H1 (cell line): ENCODE data around the gene PACSIN1. TPM values are rescaled to one million over a fixed set of nuclear protein-coding genes. Genes with fewer than 3 reads are reported as not detected.

ENCODE experiments used
- CTCF ChIA-PET: fragments of 300-600 bp; sonication (Branson Sonifier 250); formaldehyde crosslinking; loops from one replicate; lab custom pipeline; 2021; ENCODE audit not compliant: partially characterized antibody; lab: Charles Lee
- POLR2A ChIA-PET: fragments of 300-600 bp; sonication (Branson Sonifier 250); formaldehyde crosslinking; loops from one replicate; lab custom pipeline; 2021; ENCODE audit warnings: inconsistent platforms; ENCODE audit not compliant: partially characterized antibody; lab: Charles Lee
- DNase-seq, 2 experiments: peaks; one replicate each; pipeline versions ENCODE4 v3.0.0 to v3.0.0-alpha.2; 2010 to 2022; ENCODE audit warnings: low spot score in 2 of 2, low read depth in 1 of 2, mixed read lengths in 1 of 2
- FAIRE-seq: peaks from 2 replicates; lab custom pipeline; 2011; peaks lifted over from hg19 to GRCh38; lab: Jason Lieb, UNC
- H2AFZ ChIP-seq: 2 replicates; pipeline ENCODE4 v1.8.1; 2012; ENCODE audit warnings: low read length, inconsistent platforms
- H2AK5ac ChIP-seq: 2 replicates; pipeline ENCODE4 v1.6.1; 2013; ENCODE audit warnings: low read depth, low read length
- H2BK120ac ChIP-seq: replicated peaks from 2 replicates; pipeline ENCODE3; 2013; ENCODE audit warnings: low read depth, low read length, inconsistent platforms
- H2BK12ac ChIP-seq: 2 replicates; pipeline ENCODE4 v1.6.1; 2013; ENCODE audit warnings: low read depth, low read length
- H2BK15ac ChIP-seq: 2 replicates; pipeline ENCODE4 v1.6.1; 2013; ENCODE audit warnings: low read length
- H2BK20ac ChIP-seq: 2 replicates; pipeline ENCODE4 v1.6.1; 2013; ENCODE audit warnings: low read length
- H2BK5ac ChIP-seq: 2 replicates; pipeline ENCODE4 v1.6.1; 2013; ENCODE audit warnings: low read depth, low read length
- H3K14ac ChIP-seq: 2 replicates; pipeline ENCODE4 v1.6.1; 2013; ENCODE audit warnings: inconsistent platforms; ENCODE audit not compliant: insufficient read length
- H3K18ac ChIP-seq: 2 replicates; pipeline ENCODE4 v1.6.1; 2013; ENCODE audit warnings: low read length; ENCODE audit errors: extremely low read depth
- H3K23ac ChIP-seq: 2 replicates; pipeline ENCODE4 v1.6.1; 2013; ENCODE audit warnings: inconsistent platforms; ENCODE audit not compliant: insufficient read length
- H3K23me2 ChIP-seq: 2 replicates; pipeline ENCODE4 v1.6.1; 2013; ENCODE audit warnings: low read depth, low read length
- H3K27ac ChIP-seq: 2 replicates; pipeline ENCODE4 v1.6.1; 2011; ENCODE audit warnings: low read depth, low read length, inconsistent platforms
- H3K27me3 ChIP-seq, 4 experiments: replicated peaks in 1 of 4; 1 replicate in 1 of 4; 2 replicates in 3 of 4; pipeline versions ENCODE4 v1.6.1 to v1.8.1; 2011 to 2013; ENCODE audit warnings: low read length in 3 of 4, mild to moderate bottlenecking in 3 of 4, inconsistent platforms in 2 of 4, mixed read lengths in 2 of 4, moderate library complexity in 1 of 4; ENCODE audit not compliant: control insufficient read depth in 3 of 4, insufficient read depth in 3 of 4; ENCODE audit errors: extremely low read depth in 1 of 4
- H3K36me3 ChIP-seq, 4 experiments: 2 replicates each; pipeline versions ENCODE4 v1.6.1 to v1.8.1; 2011 to 2013; ENCODE audit warnings: mild to moderate bottlenecking in 4 of 4, low read length in 3 of 4, moderate library complexity in 2 of 4, control low read depth in 1 of 4, inconsistent platforms in 1 of 4; ENCODE audit not compliant: insufficient read depth in 4 of 4, control insufficient read depth in 2 of 4
- H3K4ac ChIP-seq: replicated peaks from 2 replicates; pipeline ENCODE3; 2013; ENCODE audit warnings: low read length, low read depth, mixed read lengths, inconsistent platforms; ENCODE audit not compliant: insufficient read length
- H3K4me1 ChIP-seq, 4 experiments: replicated peaks in 1 of 4; 1 replicate in 1 of 4; 2 replicates in 3 of 4; pipeline versions ENCODE4 v1.6.1 to v1.8.1; 2011 to 2013; ENCODE audit warnings: low read length in 3 of 4, inconsistent platforms in 2 of 4, mixed read lengths in 1 of 4; ENCODE audit not compliant: insufficient read depth in 4 of 4, control insufficient read depth in 3 of 4
- H3K4me2 ChIP-seq, 2 experiments: 2 replicates each; pipeline versions ENCODE4 v1.6.1 to v1.8.1; 2011 to 2013; ENCODE audit warnings: low read depth in 2 of 2, low read length in 2 of 2, control low read depth in 1 of 2, inconsistent platforms in 1 of 2, mild to moderate bottlenecking in 1 of 2; ENCODE audit not compliant: insufficient read depth in 1 of 2
- H3K4me3 ChIP-seq, 4 experiments: fragments of 200-600, 300-600 bp in 1 of 4; sonication (generic), shearing (Covaris generic), sonication (Bioruptor Twin) in 1 of 4; 2 replicates each; pipeline versions ENCODE4 v1.5.1 to v1.8.1; 2011 to 2016; ENCODE audit warnings: low read length in 4 of 4, low read depth in 3 of 4, control low read depth in 2 of 4, inconsistent platforms in 2 of 4, mild to moderate bottlenecking in 2 of 4, mixed read lengths in 1 of 4, moderate library complexity in 1 of 4; ENCODE audit not compliant: insufficient read depth in 2 of 4; ENCODE audit errors: extremely low read depth in 1 of 4
- H3K56ac ChIP-seq: replicated peaks from 2 replicates; pipeline ENCODE3; 2013; ENCODE audit warnings: low read depth, mild to moderate bottlenecking, mixed read lengths, low read length, inconsistent platforms; ENCODE audit not compliant: insufficient read length
- H3K79me1 ChIP-seq: 2 replicates; pipeline ENCODE4 v1.6.1; 2013; ENCODE audit warnings: low read depth, low read length, control low read depth
- H3K79me2 ChIP-seq, 2 experiments: 2 replicates each; pipeline versions ENCODE4 v1.6.1 to v1.8.1; 2012 to 2013; ENCODE audit warnings: low read length in 2 of 2, mild to moderate bottlenecking in 2 of 2, inconsistent platforms in 1 of 2; ENCODE audit not compliant: insufficient read depth in 2 of 2, control insufficient read depth in 1 of 2
- H3K9ac ChIP-seq, 4 experiments: replicated peaks in 1 of 4; 1 replicate in 1 of 4; 2 replicates in 3 of 4; pipeline versions ENCODE4 v1.6.1 to v1.8.1; 2011 to 2013; ENCODE audit warnings: low read depth in 3 of 4, low read length in 3 of 4, control low read depth in 2 of 4, mild to moderate bottlenecking in 2 of 4, moderate library complexity in 2 of 4, inconsistent platforms in 1 of 4; ENCODE audit errors: extremely low read depth in 1 of 4
- H3K9me3 ChIP-seq, 2 experiments: 2 replicates each; pipeline versions ENCODE4 v1.6.1 to v1.8.1; 2012 to 2013; ENCODE audit warnings: mild to moderate bottlenecking in 2 of 2, moderate library complexity in 2 of 2, control low read depth in 1 of 2, inconsistent platforms in 1 of 2, low read depth in 1 of 2, low read length in 1 of 2, mixed read lengths in 1 of 2; ENCODE audit not compliant: insufficient read depth in 2 of 2
- H4K20me1 ChIP-seq, 2 experiments: replicated peaks in 1 of 2; 2 replicates each; pipeline versions ENCODE3 to v1.8.1; 2011 to 2013; ENCODE audit warnings: inconsistent platforms in 2 of 2, low read length in 2 of 2, mild to moderate bottlenecking in 1 of 2; ENCODE audit not compliant: insufficient read depth in 2 of 2, control insufficient read depth in 1 of 2
- H4K5ac ChIP-seq: 2 replicates; pipeline ENCODE4 v1.6.1; 2013; ENCODE audit warnings: low read length, low read depth, mixed read lengths, inconsistent platforms; ENCODE audit not compliant: insufficient read length
- H4K8ac ChIP-seq: 2 replicates; pipeline ENCODE4 v1.8.0; 2013; ENCODE audit warnings: mild to moderate bottlenecking, moderate library complexity, low read length, inconsistent platforms; ENCODE audit not compliant: insufficient read depth; ENCODE audit errors: extremely low read depth
- H4K91ac ChIP-seq: replicated peaks from 2 replicates; pipeline ENCODE3; 2013; ENCODE audit warnings: low read length, mixed read lengths, inconsistent platforms; ENCODE audit not compliant: insufficient read length
- CREB1 ChIP-seq: IDR thresholded peaks from 2 replicates; pipeline ENCODE4 v1.6.1; 2012; ENCODE audit warnings: inconsistent platforms
- KDM4A ChIP-seq: IDR thresholded peaks from one replicate; pipeline ENCODE4 v1.7.1; 2012; ENCODE audit warnings: low read depth, mild to moderate bottlenecking, moderate library complexity, low read length, inconsistent platforms; ENCODE audit not compliant: severe bottlenecking
- MAX ChIP-seq: IDR thresholded peaks from 2 replicates; pipeline ENCODE4 v1.6.1; 2012; ENCODE audit warnings: inconsistent platforms
- NRF1 ChIP-seq: IDR thresholded peaks from 2 replicates; pipeline ENCODE4 v1.6.1; 2011; ENCODE audit warnings: mild to moderate bottlenecking, low read depth, low read length, improper control_type of control experiment
- SUZ12 ChIP-seq: fragments of 200-600 bp; sonication (generic); IDR thresholded peaks from 2 replicates; pipeline ENCODE4 v1.6.1; 2012; ENCODE audit warnings: mild to moderate bottlenecking, inconsistent platforms, low read length, moderate library complexity, mixed read lengths
- WGBS, 2 experiments: shearing (Covaris generic) in 1 of 2; methylation state at CpG; one replicate each; pipeline versions ENCODE4 v1.1.6 to v1.1.7; 2013 to 2015; ENCODE audit warnings: low lambda C conversion rate in 2 of 2, mixed read lengths in 2 of 2, inconsistent platforms in 1 of 2, low coverage in 1 of 2, missing lambda C conversion rate in 1 of 2; ENCODE audit not compliant: insufficient replicate concordance in 2 of 2, insufficient coverage in 1 of 2, insufficient read length in 1 of 2; ENCODE audit errors: extremely low coverage in 1 of 2, missing lambda C conversion rate in 1 of 2; 5-methylcytosine and 5-hydroxymethylcytosine counted together
- long read RNA-seq, 2 experiments: library from RNA in 1 of 2; library from capped mRNA in 1 of 2; stranded (forward); transcript quantifications; one replicate each; pipeline ENCODE4 v2.0.0, GENCODE V29; 2021; ENCODE audit warnings: inconsistent platforms in 1 of 2
- polyA minus RNA-seq, 3 experiments: library from RNA; depleted of rRNA, polyadenylated mRNA; stranded (reverse); fragments of >200 nt; gene quantifications; 1 replicate in 2 of 3; 2 replicates in 1 of 3; pipeline ENCODE4 v1.2.3, GENCODE V29; 2011
- polyA plus RNA-seq, 7 experiments: library from polyadenylated mRNA; depleted of rRNA in 3 of 7; stranded (reverse) in 5 of 7; unstranded in 2 of 7; fragments of >200 nt in 5 of 7; fragments of 200-250 nt in 2 of 7; gene quantifications; 1 replicate in 5 of 7; 2 replicates in 1 of 7; 4 replicates in 1 of 7; pipeline versions ENCODE4 v1.2.1 to v1.2.3, GENCODE V29; 2011 to 2013; ENCODE audit warnings: missing spikeins in 2 of 7, mixed read lengths in 2 of 7
- total RNA-seq: library from RNA; stranded (reverse); fragmentation: NEBNext Ultra II Directional; extraction: Animal tissue kit (Norgen Biotek cat#: 25700); gene quantifications from 2 replicates; pipeline ENCODE4 v1.2.1, GENCODE V29; 2021
- TF ChIP-seq, protein P1 (sequence below): IDR thresholded peaks from 2 replicates; pipeline ENCODE4 v1.6.1; 2012; ENCODE audit warnings: inconsistent platforms

Gene PACSIN1, protein sequence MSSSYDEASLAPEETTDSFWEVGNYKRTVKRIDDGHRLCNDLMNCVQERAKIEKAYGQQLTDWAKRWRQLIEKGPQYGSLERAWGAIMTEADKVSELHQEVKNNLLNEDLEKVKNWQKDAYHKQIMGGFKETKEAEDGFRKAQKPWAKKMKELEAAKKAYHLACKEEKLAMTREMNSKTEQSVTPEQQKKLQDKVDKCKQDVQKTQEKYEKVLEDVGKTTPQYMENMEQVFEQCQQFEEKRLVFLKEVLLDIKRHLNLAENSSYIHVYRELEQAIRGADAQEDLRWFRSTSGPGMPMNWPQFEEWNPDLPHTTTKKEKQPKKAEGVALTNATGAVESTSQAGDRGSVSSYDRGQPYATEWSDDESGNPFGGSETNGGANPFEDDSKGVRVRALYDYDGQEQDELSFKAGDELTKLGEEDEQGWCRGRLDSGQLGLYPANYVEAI
- total RNA-seq (10.5 and 11.1 TPM in 2 replicates), polyA plus RNA-seq (2011; rRNA removed) (5.9 and 7.9 TPM in 2 replicates), polyA minus RNA-seq (2011; rRNA and poly(A)+ RNA removed) (2.5 and 3.7 TPM in 2 replicates)
- polyA plus RNA-seq (2011; cell fraction: cytosol; rRNA removed), result 5.5 TPM
- polyA plus RNA-seq (2011; cell fraction: nucleus; rRNA removed), result 16.7 TPM
- polyA plus RNA-seq (2012, experiment 1 of 2), result 5.7 to 10.1 TPM (median 8.0 TPM) in 4 replicates
- 5.1 TPM for polyA plus RNA-seq (2012, experiment 2 of 2)
- 5.9 TPM for polyA plus RNA-seq (2013, experiment 1 of 2)
- 6.1 TPM for polyA plus RNA-seq (2013, experiment 2 of 2)
- polyA minus RNA-seq (2011; cell fraction: cytosol; rRNA and poly(A)+ RNA removed), result 3.4 TPM
- 2.8 TPM for polyA minus RNA-seq (2011; cell fraction: nucleus; rRNA and poly(A)+ RNA removed)
- long read RNA-seq, experiment 1, partial matches to known transcripts, result 0 of 11 reads
- long read RNA-seq, experiment 1, other reads (novel, unspliced or antisense), result 11 of 11 reads
- long read RNA-seq, experiment 2, partial matches to known transcripts, result 0 of 3 reads
- long read RNA-seq, experiment 2, other reads (novel, unspliced or antisense), result 3 of 3 reads

DNA sequence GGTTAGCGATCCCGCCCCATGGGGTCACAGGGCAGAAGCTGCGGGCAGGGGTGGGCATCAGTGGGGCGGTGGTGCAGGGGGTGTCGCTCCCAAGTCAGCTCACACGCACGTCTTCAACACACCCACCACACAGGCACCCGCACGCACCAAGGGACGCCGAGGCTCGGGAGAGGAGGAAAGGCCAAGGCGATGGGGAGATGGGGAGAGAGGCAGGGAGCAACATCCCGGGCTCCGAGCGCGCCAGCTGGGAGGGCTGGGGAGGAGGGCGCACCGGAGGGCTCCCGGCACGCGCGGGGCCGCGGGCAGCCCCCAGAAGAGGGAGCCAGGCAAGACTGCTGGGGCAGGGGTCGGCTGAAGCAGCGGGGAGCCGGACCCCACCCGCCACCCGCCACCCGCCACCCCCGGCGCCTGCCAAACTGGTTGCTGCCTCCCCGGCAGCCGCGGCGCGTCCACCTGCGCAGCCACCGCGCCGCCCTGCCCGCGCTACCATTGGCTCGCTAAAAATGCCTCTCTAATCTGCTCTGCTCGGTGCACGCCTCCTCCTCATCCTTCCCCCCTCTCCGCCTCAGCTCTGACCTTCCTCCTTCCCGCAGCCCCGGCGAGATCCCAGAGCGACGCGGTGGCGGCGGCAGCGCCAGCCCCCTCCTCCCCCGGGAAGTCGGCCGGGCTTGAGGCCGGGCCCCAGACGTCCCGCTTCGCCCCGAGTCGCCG is at the start of gene PACSIN1:
Gene PACSIN1 (plus strand): TSS at position 546 of the 711 bp plus-strand sequence. CDS start 60,230 bp downstream, outside the sequence.
- Histone ChIP-seq H4K5ac (peak within 1 kb of the TSS; percentile 16), H2BK120ac (no peak within 1 kb of the TSS), H3K4me1 (peaks cover 0 to 13% (median 8%) of the 10 kb centered on the region in 4 experiments; a peak in 6 of 7 replicates), H3K4ac (no peak within 1 kb of the TSS), H2BK20ac (no peak within 1 kb of the TSS), H3K4me2 (peak within 1 kb of the TSS; percentile 76 to 100), H3K27me3 (peaks cover 0 to 11% (median 8%) of the 10 kb centered on the region in 4 experiments; a peak in 4 of 7 replicates), H2BK12ac (peak within 1 kb of the TSS; percentile 55; the same call in 1 of the 2 replicates), H3K14ac (no peak within 1 kb of the TSS), H2AFZ (peak within 1 kb of the TSS; percentile 94), H3K23ac (no peak within 1 kb of the TSS), H4K20me1 (no peaks in the 10 kb centered on the region), H4K91ac (no peak within 1 kb of the TSS), H3K23me2 (peaks cover 14% of the 10 kb centered on the region), H2BK15ac (0 out of 2 replicates have a peak within 1 kb of the TSS, but pooled peaks have one; percentile 46), H3K4me3 (peak within 1 kb of the TSS; percentile 56 to 98 (median 64)), H3K79me1 (no peaks in the 10 kb centered on the region), H3K27ac (no peak within 1 kb of the TSS), H3K36me3 (no peaks in the 10 kb centered on the region), H3K56ac (peak within 1 kb of the TSS; percentile 51), H3K18ac (peak within 1 kb of the TSS; percentile 60), H3K9me3 (no peaks in the 10 kb centered on the region), H3K79me2 (no peaks in the 10 kb centered on the region), H4K8ac (peak within 1 kb of the TSS; percentile 82), H3K9ac (peak within 1 kb of the TSS in 1 of 4 experiments; percentile 33; a peak in 2 of 7 replicates), H2AK5ac (no peak within 1 kb of the TSS), H2BK5ac (no peak within 1 kb of the TSS)
- DNase-seq (peak in 1 of 2 experiments; percentile 77), FAIRE-seq (no peak)
- WGBS, 2 experiments, result 4% methylated on average over 32 of the region's 67 CpGs; no CpG with 5 or more reads in 1 of the 2 experiments
- ChIA-PET POLR2A (interaction anchor here (0.9 to 2.9 kb wide), 7 partner anchors 9 to 115 kb away, joined by 3 to 11 read pairs (median 4); no protein-coding TSS in a partner anchor), CTCF (interaction anchor here (0.6 to 13.0 kb wide), 9 partner anchors 8 to 555 kb away, joined by 3 to 213 read pairs (median 3); partner anchors contain the start of gene SMIM29)
- TF ChIP-seq NRF1 (peak; percentile 28), MAX (peak; percentile 46), SUZ12 (no peak), KDM4A (peak; percentile 45), CREB1 (peak; percentile 70)
- TF ChIP-seq, protein P1, sequence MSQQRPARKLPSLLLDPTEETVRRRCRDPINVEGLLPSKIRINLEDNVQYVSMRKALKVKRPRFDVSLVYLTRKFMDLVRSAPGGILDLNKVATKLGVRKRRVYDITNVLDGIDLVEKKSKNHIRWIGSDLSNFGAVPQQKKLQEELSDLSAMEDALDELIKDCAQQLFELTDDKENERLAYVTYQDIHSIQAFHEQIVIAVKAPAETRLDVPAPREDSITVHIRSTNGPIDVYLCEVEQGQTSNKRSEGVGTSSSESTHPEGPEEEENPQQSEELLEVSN, result 0 out of 2 replicates have a peak, but pooled peaks have one; percentile 30
